Ishikawa (cell line): Measurements from ENCODE around the gene SEMA6D.

Experiments
- CEBPB ChIP-seq: IDR thresholded peaks from 2 replicates; pipeline ENCODE4 v1.6.1; 2012
- CREB1 ChIP-seq: IDR thresholded peaks from 2 replicates; pipeline ENCODE4 v1.6.1; 2012; ENCODE audit warnings: low read depth
- EGR1 ChIP-seq: IDR thresholded peaks from 2 replicates; pipeline ENCODE4 v1.6.1; 2012
- EP300 ChIP-seq: IDR thresholded peaks from 2 replicates; pipeline ENCODE4 v1.6.1; 2012; ENCODE audit warnings: borderline replicate concordance
- FOXM1 ChIP-seq: IDR thresholded peaks from 2 replicates; pipeline ENCODE4 v1.6.1; 2012; ENCODE audit warnings: low read depth, borderline replicate concordance
- NFIC ChIP-seq: IDR thresholded peaks from 2 replicates; pipeline ENCODE4 v1.6.1; 2012
- RAD21 ChIP-seq: IDR thresholded peaks from 2 replicates; pipeline ENCODE4 v1.6.1; 2012; ENCODE audit warnings: low read depth
- TAF1 ChIP-seq: IDR thresholded peaks from 2 replicates; pipeline ENCODE4 v1.6.1; 2012; ENCODE audit warnings: low read depth, mild to moderate bottlenecking
- TCF12 ChIP-seq: IDR thresholded peaks from 2 replicates; pipeline ENCODE4 v1.6.1; 2012; ENCODE audit warnings: low read depth
- TEAD4 ChIP-seq: IDR thresholded peaks from 2 replicates; pipeline ENCODE4 v1.6.1; 2012
- YY1 ChIP-seq: IDR thresholded peaks from 2 replicates; pipeline ENCODE4 v1.6.1; 2012; ENCODE audit warnings: low read depth
- ZBTB7A ChIP-seq: IDR thresholded peaks from 2 replicates; pipeline ENCODE4 v1.6.1; 2012; ENCODE audit warnings: low read depth
- TF ChIP-seq, protein P1 (sequence below): IDR thresholded peaks from 2 replicates; pipeline ENCODE4 v1.6.1; 2012
- TF ChIP-seq, protein P2 (sequence below): IDR thresholded peaks from 2 replicates; pipeline ENCODE4 v1.6.1; 2012
- TF ChIP-seq, protein P3 (sequence below): IDR thresholded peaks from 2 replicates; pipeline ENCODE4 v1.6.1; 2012; ENCODE audit warnings: low read depth, mild to moderate bottlenecking

The SEMA6D gene

DNA sequence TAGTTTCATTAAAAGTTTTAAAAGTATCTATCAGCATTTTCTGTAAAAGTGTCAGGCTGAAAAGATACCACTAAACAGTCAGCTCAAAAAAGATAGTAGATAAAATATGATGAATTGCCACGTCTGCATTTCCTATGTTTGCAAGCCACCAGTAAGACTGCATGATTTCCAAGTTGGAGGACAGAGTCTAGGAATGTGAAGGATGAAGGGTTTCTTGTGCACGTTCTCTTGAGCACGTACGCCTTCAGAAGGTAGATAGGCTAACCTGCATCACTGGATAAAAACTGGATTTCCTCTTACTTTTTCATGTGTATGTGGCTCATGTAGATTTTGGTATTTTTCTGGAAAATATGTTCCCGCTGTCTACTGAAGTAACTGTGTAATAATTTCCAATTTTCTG is 9.9 kb upstream of the SEMA6D start:
- no peak for TF ChIP-seq CEBPB
- no peak for TF ChIP-seq CREB1
- no peak for TF ChIP-seq NFIC
- TF ChIP-seq TEAD4 = no peak
- no peak for TF ChIP-seq TCF12
- TF ChIP-seq, protein P1, sequence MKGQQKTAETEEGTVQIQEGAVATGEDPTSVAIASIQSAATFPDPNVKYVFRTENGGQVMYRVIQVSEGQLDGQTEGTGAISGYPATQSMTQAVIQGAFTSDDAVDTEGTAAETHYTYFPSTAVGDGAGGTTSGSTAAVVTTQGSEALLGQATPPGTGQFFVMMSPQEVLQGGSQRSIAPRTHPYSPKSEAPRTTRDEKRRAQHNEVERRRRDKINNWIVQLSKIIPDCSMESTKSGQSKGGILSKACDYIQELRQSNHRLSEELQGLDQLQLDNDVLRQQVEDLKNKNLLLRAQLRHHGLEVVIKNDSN = no peak
- no peak for TF ChIP-seq FOXM1
- TF ChIP-seq RAD21 = no peak
- no peak for TF ChIP-seq YY1
- TF ChIP-seq, protein P2, sequence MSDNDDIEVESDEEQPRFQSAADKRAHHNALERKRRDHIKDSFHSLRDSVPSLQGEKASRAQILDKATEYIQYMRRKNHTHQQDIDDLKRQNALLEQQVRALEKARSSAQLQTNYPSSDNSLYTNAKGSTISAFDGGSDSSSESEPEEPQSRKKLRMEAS = no peak
- TF ChIP-seq ZBTB7A = no peak
- TF ChIP-seq EGR1 = no peak
- TF ChIP-seq, protein P3, sequence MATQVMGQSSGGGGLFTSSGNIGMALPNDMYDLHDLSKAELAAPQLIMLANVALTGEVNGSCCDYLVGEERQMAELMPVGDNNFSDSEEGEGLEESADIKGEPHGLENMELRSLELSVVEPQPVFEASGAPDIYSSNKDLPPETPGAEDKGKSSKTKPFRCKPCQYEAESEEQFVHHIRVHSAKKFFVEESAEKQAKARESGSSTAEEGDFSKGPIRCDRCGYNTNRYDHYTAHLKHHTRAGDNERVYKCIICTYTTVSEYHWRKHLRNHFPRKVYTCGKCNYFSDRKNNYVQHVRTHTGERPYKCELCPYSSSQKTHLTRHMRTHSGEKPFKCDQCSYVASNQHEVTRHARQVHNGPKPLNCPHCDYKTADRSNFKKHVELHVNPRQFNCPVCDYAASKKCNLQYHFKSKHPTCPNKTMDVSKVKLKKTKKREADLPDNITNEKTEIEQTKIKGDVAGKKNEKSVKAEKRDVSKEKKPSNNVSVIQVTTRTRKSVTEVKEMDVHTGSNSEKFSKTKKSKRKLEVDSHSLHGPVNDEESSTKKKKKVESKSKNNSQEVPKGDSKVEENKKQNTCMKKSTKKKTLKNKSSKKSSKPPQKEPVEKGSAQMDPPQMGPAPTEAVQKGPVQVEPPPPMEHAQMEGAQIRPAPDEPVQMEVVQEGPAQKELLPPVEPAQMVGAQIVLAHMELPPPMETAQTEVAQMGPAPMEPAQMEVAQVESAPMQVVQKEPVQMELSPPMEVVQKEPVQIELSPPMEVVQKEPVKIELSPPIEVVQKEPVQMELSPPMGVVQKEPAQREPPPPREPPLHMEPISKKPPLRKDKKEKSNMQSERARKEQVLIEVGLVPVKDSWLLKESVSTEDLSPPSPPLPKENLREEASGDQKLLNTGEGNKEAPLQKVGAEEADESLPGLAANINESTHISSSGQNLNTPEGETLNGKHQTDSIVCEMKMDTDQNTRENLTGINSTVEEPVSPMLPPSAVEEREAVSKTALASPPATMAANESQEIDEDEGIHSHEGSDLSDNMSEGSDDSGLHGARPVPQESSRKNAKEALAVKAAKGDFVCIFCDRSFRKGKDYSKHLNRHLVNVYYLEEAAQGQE = no peak

DNA sequence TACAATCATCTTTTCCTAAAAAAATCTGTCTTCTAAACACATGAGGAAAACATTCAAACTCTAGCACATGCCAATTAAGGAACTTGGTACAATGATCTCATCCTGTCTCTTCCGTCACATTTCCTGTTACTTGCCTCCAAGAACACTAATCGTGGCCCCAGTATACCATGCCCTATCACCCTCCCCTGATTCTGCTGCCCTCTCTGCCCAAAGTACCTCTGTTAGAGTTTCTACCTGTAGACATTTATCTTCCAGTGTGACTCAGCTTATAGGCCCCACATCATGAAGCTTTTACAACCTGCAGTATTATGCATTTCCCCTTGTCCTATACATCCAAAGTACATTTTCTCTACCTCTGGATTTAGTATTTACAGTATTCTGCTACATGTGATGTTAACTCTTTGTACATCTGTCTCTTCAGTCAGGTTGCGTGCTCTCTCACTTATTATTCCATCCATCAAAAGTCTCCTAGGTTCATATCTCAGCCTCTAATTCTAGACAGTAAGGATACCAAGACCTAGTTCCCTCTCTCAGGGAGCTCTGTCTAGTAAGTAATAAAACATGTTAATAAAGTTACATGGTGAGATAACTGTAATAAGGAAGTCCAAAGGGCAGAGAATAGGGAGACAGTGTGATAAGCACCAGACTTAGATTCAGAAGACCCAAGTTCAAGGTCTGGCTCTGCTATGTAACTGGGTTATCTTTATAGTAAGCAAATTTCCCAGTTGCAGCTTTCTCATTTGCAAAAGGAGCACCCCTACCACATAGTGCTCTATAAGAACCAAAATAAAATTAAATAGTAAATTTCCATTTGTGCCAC is 8.9 kb upstream of the SEMA6D start:
- TF ChIP-seq, protein P1 = no peak
- TF ChIP-seq NFIC (no peak), RAD21 (no peak), EGR1 (no peak), TEAD4 (no peak), EP300 (no peak), FOXM1 (no peak), TAF1 (no peak), YY1 (no peak)
- TF ChIP-seq, protein P3 = no peak

DNA sequence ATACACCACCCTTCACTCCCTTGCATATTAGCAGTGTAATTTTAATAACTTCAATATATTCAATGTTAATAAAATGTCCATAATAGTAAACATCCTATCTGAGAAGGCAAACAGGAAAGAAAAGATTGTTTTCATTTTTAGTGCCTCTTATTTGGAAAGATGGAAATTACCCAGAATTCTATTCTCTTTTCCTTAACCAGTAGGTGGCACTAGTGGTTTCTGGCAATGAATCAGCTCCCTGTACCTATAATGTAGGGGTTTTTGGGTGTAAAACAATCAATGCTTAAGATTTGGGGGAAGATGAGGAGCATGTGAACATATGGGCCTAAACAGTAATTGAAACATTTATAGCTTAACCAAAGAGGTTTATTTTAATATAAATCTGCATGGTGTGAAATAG is 5.7 kb upstream of the SEMA6D start:
- TF ChIP-seq, protein P3 = no peak
- TF ChIP-seq EP300 (no peak), CREB1 (no peak), RAD21 (peak; percentile 52)

DNA sequence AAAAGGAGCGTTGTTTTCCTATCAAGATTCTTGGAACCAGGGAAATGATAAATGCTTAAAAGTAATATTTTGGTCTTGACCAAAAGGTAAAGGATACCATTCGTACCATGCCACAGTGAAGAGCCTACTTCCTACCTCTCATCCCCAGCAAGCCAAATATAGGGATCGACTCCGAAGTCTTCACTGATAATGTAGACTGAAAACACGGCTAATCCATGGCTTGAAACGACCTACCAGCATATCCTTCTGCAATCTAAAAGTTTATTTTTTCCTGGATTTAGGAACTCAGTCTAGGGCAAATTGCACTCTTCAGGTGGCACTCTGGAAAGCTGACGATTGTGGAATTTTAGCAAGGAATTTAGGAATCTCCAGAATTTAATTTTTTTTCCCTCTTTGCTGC is 1.9 kb upstream of the SEMA6D start:
- TF ChIP-seq FOXM1 (no peak), TAF1 (no peak), CREB1 (no peak)
- TF ChIP-seq, protein P2 = no peak
- TF ChIP-seq, protein P1 = no peak
